Breast epithelium (tissue), 3 donors: ENCODE data around the gene SHANK2.

Experiments
- POLR2A ChIP-seq: fragments of 450-650 bp; IDR thresholded peaks from one replicate; pipeline ENCODE4 v1.6.1; 2016; ENCODE audit warnings: antibody characterized with exemption, mild to moderate bottlenecking, moderate library complexity
- POLR2AphosphoS5 ChIP-seq, 3 donors: sonication (generic); formaldehyde crosslinking; IDR thresholded peaks; one replicate each; pipeline ENCODE4 v1.6.1; 2017; ENCODE audit warnings: antibody characterized with exemption in 3 of 3
- TF ChIP-seq, protein P1 (sequence below), 3 donors: fragments of 450-650 bp; IDR thresholded peaks; one replicate each; pipeline ENCODE4 v1.5.1; 2016 to 2017; ENCODE audit warnings: antibody characterized with exemption in 3 of 3, mild to moderate bottlenecking in 3 of 3, moderate library complexity in 3 of 3

DNA sequence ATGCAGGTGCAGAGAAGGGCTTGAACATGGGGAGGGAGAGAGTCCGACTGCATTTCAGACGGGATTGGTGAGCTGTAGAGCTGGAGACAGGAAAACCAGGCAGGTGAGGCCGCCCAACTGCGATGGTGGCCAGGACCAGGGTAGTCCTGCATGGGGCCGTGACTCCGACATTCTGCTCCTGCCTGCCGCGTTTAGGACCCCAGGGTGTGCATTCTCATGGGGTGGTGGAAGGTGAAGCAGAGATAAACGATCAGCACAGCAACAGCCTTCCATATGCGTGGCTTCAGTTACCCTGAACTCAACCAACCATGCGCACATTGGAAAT, 29.3 kb downstream of the SHANK2 start:
- TF ChIP-seq, protein P1, sequence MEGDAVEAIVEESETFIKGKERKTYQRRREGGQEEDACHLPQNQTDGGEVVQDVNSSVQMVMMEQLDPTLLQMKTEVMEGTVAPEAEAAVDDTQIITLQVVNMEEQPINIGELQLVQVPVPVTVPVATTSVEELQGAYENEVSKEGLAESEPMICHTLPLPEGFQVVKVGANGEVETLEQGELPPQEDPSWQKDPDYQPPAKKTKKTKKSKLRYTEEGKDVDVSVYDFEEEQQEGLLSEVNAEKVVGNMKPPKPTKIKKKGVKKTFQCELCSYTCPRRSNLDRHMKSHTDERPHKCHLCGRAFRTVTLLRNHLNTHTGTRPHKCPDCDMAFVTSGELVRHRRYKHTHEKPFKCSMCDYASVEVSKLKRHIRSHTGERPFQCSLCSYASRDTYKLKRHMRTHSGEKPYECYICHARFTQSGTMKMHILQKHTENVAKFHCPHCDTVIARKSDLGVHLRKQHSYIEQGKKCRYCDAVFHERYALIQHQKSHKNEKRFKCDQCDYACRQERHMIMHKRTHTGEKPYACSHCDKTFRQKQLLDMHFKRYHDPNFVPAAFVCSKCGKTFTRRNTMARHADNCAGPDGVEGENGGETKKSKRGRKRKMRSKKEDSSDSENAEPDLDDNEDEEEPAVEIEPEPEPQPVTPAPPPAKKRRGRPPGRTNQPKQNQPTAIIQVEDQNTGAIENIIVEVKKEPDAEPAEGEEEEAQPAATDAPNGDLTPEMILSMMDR (IDR thresholded peaks at IDR 0.05) = no peak
- no peak for TF ChIP-seq POLR2A
- no peak for TF ChIP-seq POLR2AphosphoS5 (IDR thresholded peaks at IDR 0.05)
